ENCODE data around the gene PRDM2. TPM values are rescaled to one million over a fixed set of nuclear protein-coding genes. Genes with fewer than 3 reads are reported as not detected.

PRDM2 gene
- total RNA-seq, 4 donors from 2014 or later = 34.7 to 70.1 (median 53.0) TPM

GRCh38 chr1:13778431-13778830 is 78.4 kb downstream of the PRDM2 start:
- Histone ChIP-seq H3K36me3 (peaks cover 0 to 79% (median 0%) of the 10 kb centered on the region in 3 donors), H3K4me1 (no peaks in the 10 kb centered on the region), H3K9me3 (no peaks in the 10 kb centered on the region)

GRCh38 chr1:13779930-13780329 is 79.9 kb downstream of the PRDM2 start:
- no peaks in the 10 kb centered on the region for H3K4me1 ChIP-seq
- no peaks in the 10 kb centered on the region for H3K9me3 ChIP-seq
- H3K4me3 ChIP-seq = no peak overlapping the region
- H3K36me3 ChIP-seq = peaks cover 0 to 90% (median 0%) of the 10 kb centered on the region in 3 donors
- H3K27ac ChIP-seq = no peak overlapping the region
- TF ChIP-seq POLR2A (IDR thresholded peaks at IDR 0.05) = no peak
- no peak for TF ChIP-seq CTCF (IDR thresholded peaks at IDR 0.05)
- no peaks in the 10 kb centered on the region for H3K27me3 ChIP-seq
- DNase-seq = no peak

More at GRCh38 chr1:13778431-13778830, 78.4 kb downstream of the PRDM2 start:
- no peak overlapping the region for H3K4me3 ChIP-seq
- H3K27me3 ChIP-seq = no peaks in the 10 kb centered on the region
- TF ChIP-seq POLR2A (IDR thresholded peaks at IDR 0.05) = no peak
- TF ChIP-seq CTCF (IDR thresholded peaks at IDR 0.05) = no peak
- no peak overlapping the region for H3K27ac ChIP-seq
- DNase-seq = no peak

GRCh38 chr1:13780780-13781179 is 80.8 kb downstream of the PRDM2 start:
- no peak overlapping the region for H3K27ac ChIP-seq

GRCh38 chr1:13781228-13781627 is 81.2 kb downstream of the PRDM2 start:
- no peaks in the 10 kb centered on the region for H3K9me3 ChIP-seq
- H3K27ac ChIP-seq = no peak overlapping the region
- H3K27me3 ChIP-seq = no peaks in the 10 kb centered on the region
- H3K4me1 ChIP-seq = no peaks in the 10 kb centered on the region
- H3K36me3 ChIP-seq = peaks cover 0 to 84% (median 0%) of the 10 kb centered on the region in 3 donors
- TF ChIP-seq POLR2A (IDR thresholded peaks at IDR 0.05) = no peak
- TF ChIP-seq CTCF (IDR thresholded peaks at IDR 0.05) = no peak
- H3K4me3 ChIP-seq = no peak overlapping the region
- DNase-seq = no peak

More at GRCh38 chr1:13780780-13781179, 80.8 kb downstream of the PRDM2 start:
- Histone ChIP-seq H3K9me3 (no peaks in the 10 kb centered on the region), H3K36me3 (peaks cover 0 to 85% (median 0%) of the 10 kb centered on the region in 3 donors), H3K4me3 (no peak overlapping the region), H3K27me3 (no peaks in the 10 kb centered on the region), H3K4me1 (no peaks in the 10 kb centered on the region)
- TF ChIP-seq CTCF (IDR thresholded peaks at IDR 0.05) (no peak), POLR2A (IDR thresholded peaks at IDR 0.05) (no peak)
- no peak for DNase-seq

- no peaks in the 10 kb centered on the region for H3K27me3 ChIP-seq
- TF ChIP-seq CTCF (IDR thresholded peaks at IDR 0.05) (no peak), POLR2A (IDR thresholded peaks at IDR 0.05) (no peak)
- H3K9me3 ChIP-seq = no peaks in the 10 kb centered on the region
- H3K4me1 ChIP-seq = no peaks in the 10 kb centered on the region
- H3K4me3 ChIP-seq = no peak overlapping the region
- H3K36me3 ChIP-seq = peaks cover 0 to 81% (median 0%) of the 10 kb centered on the region in 3 donors
- peak in 1 of 3 donors; percentile 56 for DNase-seq
- H3K27ac ChIP-seq = peak overlapping the region in 1 of 4 donors; percentile 59
Measured at GRCh38 chr1:13781907-13782633, 82.1 kb downstream of the PRDM2 start.

All from Peyer's patch (tissue), 4 donors.